DOHH2 (cell line): ENCODE data around the gene PPM1H.
A peak's percentile ranks its signal among the peaks of the same experiment; 100 is the strongest.

ENCODE experiments used
- H3F3A ChIP-seq: fragments of 200-600 bp; sonication (generic), shearing (Covaris generic); 2 replicates; pipeline ENCODE4 v1.6.0; 2016; ENCODE audit warnings: antibody characterized with exemption, mild to moderate bottlenecking; ENCODE audit not compliant: control insufficient read depth, insufficient read depth
- H3K27ac ChIP-seq: fragments of 200-600 bp; sonication (generic); 2 replicates; pipeline ENCODE4 v1.5.1; 2014; ENCODE audit warnings: low read depth, mild to moderate bottlenecking, low read length, moderate library complexity
- H3K27me3 ChIP-seq: fragments of 200-600 bp; sonication (generic); 2 replicates; pipeline ENCODE4 v1.6.1; 2014; ENCODE audit warnings: mild to moderate bottlenecking, low read length, mixed read lengths; ENCODE audit not compliant: control insufficient read depth
- H3K36me3 ChIP-seq: fragments of 200-600 bp; sonication (generic); 2 replicates; pipeline ENCODE4 v1.6.1; 2014; ENCODE audit warnings: mild to moderate bottlenecking, low read length, moderate library complexity, mixed read lengths; ENCODE audit not compliant: control insufficient read depth
- H3K4me1 ChIP-seq: fragments of 200-600 bp; sonication (generic); 2 replicates; pipeline ENCODE4 v1.6.1; 2014; ENCODE audit warnings: mild to moderate bottlenecking, low read length, mixed read lengths; ENCODE audit not compliant: control insufficient read depth
- H3K4me2 ChIP-seq: fragments of 200-600 bp; sonication (generic); 2 replicates; pipeline ENCODE4 v1.6.0; 2014; ENCODE audit warnings: mild to moderate bottlenecking, low read length, moderate library complexity
- H3K4me3 ChIP-seq: fragments of 200-600 bp; sonication (generic); 2 replicates; pipeline ENCODE4 v1.5.1; 2014; ENCODE audit warnings: mild to moderate bottlenecking, low read length, mixed read lengths
- H3K79me2 ChIP-seq: fragments of 200-600 bp; sonication (generic); 2 replicates; pipeline ENCODE4 v1.6.1; 2014; ENCODE audit warnings: mild to moderate bottlenecking, low read length, mixed read lengths; ENCODE audit not compliant: control insufficient read depth
- H3K9me2 ChIP-seq: fragments of 200-600 bp; sonication (generic); replicated peaks from 2 replicates; pipeline ENCODE4 v1.6.1; 2014; ENCODE audit warnings: mild to moderate bottlenecking, low read length, mixed read lengths; ENCODE audit not compliant: control insufficient read depth
- H3K9me3 ChIP-seq: fragments of 200-600 bp; sonication (generic); 2 replicates; pipeline ENCODE4 v1.6.1; 2014; ENCODE audit warnings: antibody characterized with exemption, low read length, mixed read lengths; ENCODE audit not compliant: control insufficient read depth, insufficient read depth
- H4K20me1 ChIP-seq: fragments of 200-600 bp; sonication (generic); 2 replicates; pipeline ENCODE4 v1.6.0; 2014; ENCODE audit warnings: low read depth, mild to moderate bottlenecking, antibody characterized with exemption, low read length, moderate library complexity; ENCODE audit not compliant: control insufficient read depth, insufficient read depth
- EZH2phosphoT487 ChIP-seq: fragments of 200-600 bp; sonication (generic); IDR thresholded peaks from 2 replicates; pipeline ENCODE4 v1.6.1; 2017; ENCODE audit warnings: borderline replicate concordance, mild to moderate bottlenecking, antibody characterized with exemption, low read length, moderate library complexity, mixed read lengths
- TF ChIP-seq, protein P1 (sequence below): fragments of 200-600 bp; sonication (generic); IDR thresholded peaks from one replicate; pipeline ENCODE4 v1.5.1; 2014; ENCODE audit warnings: antibody characterized with exemption, mild to moderate bottlenecking, low read depth, low read length; ENCODE audit not compliant: poor library complexity, severe bottlenecking

Gene PPM1H

DNA sequence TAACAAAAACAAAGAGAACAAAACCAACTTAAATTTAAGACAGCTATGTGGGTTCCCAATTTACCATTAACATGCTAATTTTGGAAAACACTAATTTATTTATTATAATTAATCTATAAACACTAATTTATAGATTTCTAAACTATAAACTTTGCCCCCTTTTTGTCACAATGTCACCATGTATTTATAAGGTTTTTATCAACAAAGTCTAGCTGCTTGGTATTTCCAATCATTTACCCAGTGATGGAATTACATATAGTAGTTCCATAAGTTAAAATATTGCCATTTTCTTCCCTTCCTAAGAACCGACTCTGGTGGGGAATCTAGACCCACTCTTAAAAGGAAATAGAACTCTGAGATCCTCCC lies 140.7 kb downstream of the PPM1H start:
- TF ChIP-seq EZH2phosphoT487 = no peak
- no peaks in the 10 kb centered on the region for H3K9me2 ChIP-seq
- no peak overlapping the region for H3K27ac ChIP-seq
- no peaks in the 10 kb centered on the region for H3K36me3 ChIP-seq
- H3K4me1 ChIP-seq = no peaks in the 10 kb centered on the region
- H3K9me3 ChIP-seq = no peaks in the 10 kb centered on the region
- no peaks in the 10 kb centered on the region for H3K79me2 ChIP-seq
- no peak overlapping the region for H3K4me2 ChIP-seq
- no peaks in the 10 kb centered on the region for H3F3A ChIP-seq
- H3K4me3 ChIP-seq = no peak overlapping the region
- H4K20me1 ChIP-seq = no peaks in the 10 kb centered on the region
- H3K27me3 ChIP-seq = peaks cover 13% of the 10 kb centered on the region

DNA sequence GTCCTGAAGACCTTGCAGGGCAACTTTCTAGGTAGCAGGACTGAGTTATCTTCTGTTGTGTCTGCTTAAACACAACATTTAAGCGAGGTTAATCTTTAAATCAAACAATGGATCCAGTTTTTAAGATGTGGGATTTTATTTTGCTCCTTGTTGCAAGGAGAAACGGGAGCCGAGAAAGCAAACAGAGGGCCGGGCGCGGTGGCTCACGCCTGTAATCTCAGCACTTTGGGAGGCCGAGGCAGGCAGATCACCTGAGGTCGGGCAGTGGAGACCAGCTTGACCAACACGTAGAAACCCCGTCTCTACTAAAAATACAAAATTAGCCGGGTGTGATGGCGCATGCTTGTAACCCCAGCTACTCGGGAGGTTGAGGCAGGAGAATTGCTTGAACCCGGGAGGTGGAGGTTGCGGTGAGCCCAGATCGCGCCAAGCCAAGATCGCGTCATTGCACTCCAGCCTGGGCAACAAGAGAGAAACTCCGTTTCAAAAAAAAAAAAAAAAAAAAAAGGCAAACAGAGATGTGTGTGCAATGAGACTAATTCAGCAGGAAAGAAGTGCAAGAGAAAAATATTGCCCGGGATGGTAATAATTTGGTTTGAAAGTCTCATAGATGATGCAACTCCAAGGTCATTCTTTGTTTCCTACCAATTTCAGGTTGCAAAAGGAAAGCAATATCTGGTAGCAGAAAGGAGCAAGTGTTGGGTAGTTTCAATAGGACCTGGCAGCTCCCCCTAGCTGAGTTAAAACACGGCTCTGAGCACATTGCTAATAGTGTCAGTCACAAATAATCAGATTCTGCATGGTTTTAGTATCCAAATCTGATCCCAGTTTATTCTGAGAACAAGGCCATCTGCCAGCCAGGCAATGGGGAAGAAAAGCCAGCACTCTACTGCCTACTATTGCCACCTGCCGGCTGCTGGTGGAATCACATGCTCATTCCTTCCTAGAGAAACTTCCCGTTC lies 141.4 kb downstream of the PPM1H start:
- no peak for TF ChIP-seq EZH2phosphoT487
- TF ChIP-seq, protein P1, sequence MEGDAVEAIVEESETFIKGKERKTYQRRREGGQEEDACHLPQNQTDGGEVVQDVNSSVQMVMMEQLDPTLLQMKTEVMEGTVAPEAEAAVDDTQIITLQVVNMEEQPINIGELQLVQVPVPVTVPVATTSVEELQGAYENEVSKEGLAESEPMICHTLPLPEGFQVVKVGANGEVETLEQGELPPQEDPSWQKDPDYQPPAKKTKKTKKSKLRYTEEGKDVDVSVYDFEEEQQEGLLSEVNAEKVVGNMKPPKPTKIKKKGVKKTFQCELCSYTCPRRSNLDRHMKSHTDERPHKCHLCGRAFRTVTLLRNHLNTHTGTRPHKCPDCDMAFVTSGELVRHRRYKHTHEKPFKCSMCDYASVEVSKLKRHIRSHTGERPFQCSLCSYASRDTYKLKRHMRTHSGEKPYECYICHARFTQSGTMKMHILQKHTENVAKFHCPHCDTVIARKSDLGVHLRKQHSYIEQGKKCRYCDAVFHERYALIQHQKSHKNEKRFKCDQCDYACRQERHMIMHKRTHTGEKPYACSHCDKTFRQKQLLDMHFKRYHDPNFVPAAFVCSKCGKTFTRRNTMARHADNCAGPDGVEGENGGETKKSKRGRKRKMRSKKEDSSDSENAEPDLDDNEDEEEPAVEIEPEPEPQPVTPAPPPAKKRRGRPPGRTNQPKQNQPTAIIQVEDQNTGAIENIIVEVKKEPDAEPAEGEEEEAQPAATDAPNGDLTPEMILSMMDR = peak; percentile 76
- Histone ChIP-seq H4K20me1 (no peaks in the 10 kb centered on the region), H3F3A (no peaks in the 10 kb centered on the region), H3K9me2 (no peaks in the 10 kb centered on the region), H3K9me3 (no peaks in the 10 kb centered on the region), H3K79me2 (no peaks in the 10 kb centered on the region), H3K4me2 (no peak overlapping the region), H3K4me3 (no peak overlapping the region), H3K27ac (no peak overlapping the region), H3K4me1 (no peaks in the 10 kb centered on the region), H3K36me3 (no peaks in the 10 kb centered on the region), H3K27me3 (peaks cover 13% of the 10 kb centered on the region)

DNA sequence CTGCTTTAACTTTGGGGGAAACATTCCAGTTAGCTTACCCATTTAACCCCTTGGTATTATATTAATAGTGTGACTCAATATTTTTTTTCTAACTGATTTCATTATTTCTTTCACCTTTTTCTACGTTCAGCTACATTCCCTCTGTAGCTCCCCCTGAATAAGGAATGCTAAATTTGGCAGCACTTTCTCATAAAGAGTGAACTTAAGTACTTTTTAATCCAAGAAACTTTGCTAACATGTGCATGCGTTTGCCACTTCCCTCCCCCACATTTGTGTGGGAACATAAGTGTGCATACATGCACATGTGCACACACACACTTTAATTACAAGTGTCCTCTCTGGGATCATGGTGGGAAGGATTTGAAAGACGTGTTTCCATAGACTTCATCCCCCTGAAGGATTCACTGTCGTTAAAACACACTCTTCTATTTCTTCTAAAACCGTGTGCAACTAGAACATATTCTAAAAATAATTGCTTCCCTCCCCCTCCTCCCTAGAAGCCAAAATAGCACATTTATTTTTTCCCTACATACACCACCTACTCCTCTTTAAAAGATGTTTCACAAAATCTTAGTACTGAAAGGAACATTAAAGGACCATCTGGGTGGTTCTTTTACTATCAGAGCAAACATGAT lies 142.6 kb downstream of the PPM1H start:
- no peaks in the 10 kb centered on the region for H3K36me3 ChIP-seq
- H3K4me1 ChIP-seq = no peaks in the 10 kb centered on the region
- no peaks in the 10 kb centered on the region for H3F3A ChIP-seq
- no peaks in the 10 kb centered on the region for H4K20me1 ChIP-seq
- H3K9me3 ChIP-seq = no peaks in the 10 kb centered on the region
- no peak overlapping the region for H3K27ac ChIP-seq
- no peaks in the 10 kb centered on the region for H3K9me2 ChIP-seq
- no peak for TF ChIP-seq EZH2phosphoT487
- TF ChIP-seq, protein P1 = no peak
- no peaks in the 10 kb centered on the region for H3K79me2 ChIP-seq
- no peak overlapping the region for H3K4me2 ChIP-seq
- no peak overlapping the region for H3K4me3 ChIP-seq
- H3K27me3 ChIP-seq = peaks cover 13% of the 10 kb centered on the region

DNA sequence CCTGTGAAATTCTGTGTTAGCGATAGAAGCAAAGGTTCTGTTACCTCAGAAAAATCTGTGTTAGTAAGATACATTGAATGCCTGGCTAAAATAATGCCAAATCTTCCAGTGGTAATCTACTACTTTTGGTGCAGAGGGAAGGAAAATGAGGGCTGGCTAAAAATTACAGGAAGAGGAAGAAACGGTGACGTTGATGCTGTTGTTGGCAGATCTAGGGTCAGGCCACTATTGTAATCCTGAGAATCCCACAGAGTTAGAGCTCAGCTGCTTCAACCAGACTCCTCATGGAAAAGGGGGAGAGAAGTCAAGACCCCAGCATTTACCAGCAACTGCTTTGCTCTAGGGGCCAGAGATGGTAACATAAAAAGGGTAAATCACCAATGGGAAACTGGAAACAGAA lies 145.1 kb downstream of the PPM1H start:
- no peaks in the 10 kb centered on the region for H3K9me3 ChIP-seq
- H3F3A ChIP-seq = no peaks in the 10 kb centered on the region
- TF ChIP-seq, protein P1 = no peak
- TF ChIP-seq EZH2phosphoT487 = no peak
- no peaks in the 10 kb centered on the region for H3K9me2 ChIP-seq
- H3K4me1 ChIP-seq = no peaks in the 10 kb centered on the region
- H3K36me3 ChIP-seq = no peaks in the 10 kb centered on the region
- H3K79me2 ChIP-seq = no peaks in the 10 kb centered on the region
- H3K4me2 ChIP-seq = no peak overlapping the region
- H4K20me1 ChIP-seq = no peaks in the 10 kb centered on the region
- peaks cover 5% of the 10 kb centered on the region; the same call in 1 of the 2 replicates for H3K27me3 ChIP-seq
- H3K4me3 ChIP-seq = no peak overlapping the region
- H3K27ac ChIP-seq = no peak overlapping the region
